K562 (cell line): ENCODE results near the gene NENF. TPM values are rescaled to one million over a fixed set of nuclear protein-coding genes. Genes with fewer than 3 reads are reported as not detected.

Experiments
- ADNP ChIP-seq: fragments of 200-800 bp; sonication (Bioruptor generic); IDR thresholded peaks from 2 replicates; pipeline ENCODE4 v1.6.1; 2016; ENCODE audit warnings: missing genetic modification characterization, missing compliant biosample characterization
- BCOR ChIP-seq: fragments of 450-650 bp; IDR thresholded peaks from 2 replicates; pipeline ENCODE4 v1.6.1; 2016
- CBFB ChIP-seq: sonication (generic); formaldehyde crosslinking; IDR thresholded peaks from 2 replicates; pipeline ENCODE4 v1.4.0; 2020; ENCODE audit warnings: mild to moderate bottlenecking, missing genetic modification reagents
- GABPA ChIP-seq: fragments of 200-800 bp; sonication (Bioruptor generic); conservative IDR thresholded peaks from 2 replicates; pipeline ENCODE4 v1.6.1; 2016; ENCODE audit warnings: low read depth, missing genetic modification characterization, missing compliant biosample characterization
- HDAC2 ChIP-seq: fragments of 450-650 bp; IDR thresholded peaks from 2 replicates; pipeline ENCODE4 v1.6.1; 2016; ENCODE audit warnings: mild to moderate bottlenecking
- NFIC ChIP-seq: fragments of 450-650 bp; IDR thresholded peaks from 2 replicates; pipeline ENCODE4 v1.6.1; 2017; ENCODE audit warnings: mild to moderate bottlenecking, inconsistent platforms
- POLR3A ChIP-seq: IDR thresholded peaks from 2 replicates; pipeline ENCODE4 v1.6.1; 2011; ENCODE audit warnings: borderline replicate concordance, mild to moderate bottlenecking, moderate library complexity; ENCODE audit not compliant: insufficient read length, insufficient read depth; ENCODE audit errors: extremely low read depth
- RBM25 ChIP-seq: fragments of 200-400 bp; formaldehyde crosslinking; IDR thresholded peaks from 2 replicates; pipeline ENCODE4 v1.6.1; 2018; ENCODE audit warnings: low read length, low read depth, moderate library complexity; ENCODE audit not compliant: severe bottlenecking
- SAFB ChIP-seq: fragments of 200-400 bp; formaldehyde crosslinking; IDR thresholded peaks from 2 replicates; pipeline ENCODE4 v1.6.1; 2017; ENCODE audit warnings: low read depth, low read length, borderline replicate concordance
- SETDB1 ChIP-seq: IDR thresholded peaks from one replicate; pipeline ENCODE4 v1.6.1; 2012; ENCODE audit warnings: low read length, control low read depth, inconsistent platforms
- TARDBP ChIP-seq: fragments of 450-650 bp; IDR thresholded peaks from 2 replicates; pipeline ENCODE4 v1.6.1; 2016
- ZBED1 ChIP-seq: IDR thresholded peaks from 2 replicates; pipeline ENCODE4 v1.6.1; 2014
- ZNF436 ChIP-seq: fragments of 250-450, 450-650 bp; sonication (Bioruptor Pico); formaldehyde crosslinking; IDR thresholded peaks from 2 replicates; pipeline ENCODE4 v1.7.0; 2020; ENCODE audit warnings: mild to moderate bottlenecking
- polyA plus RNA-seq, 8 experiments: library from polyadenylated mRNA; depleted of rRNA in 4 of 8; stranded (reverse) in 5 of 8; unstranded in 3 of 8; fragments of >200 nt; fragmentation: Nextera tagmentation in 2 of 8; fragmentation: Illumina TruSeq in 1 of 8; extraction: Ambion mirVana in 2 of 8; extraction: Trizol in 1 of 8; gene quantifications; 2 replicates each; pipeline versions ENCODE4 v1.2.1 to v1.2.3, GENCODE V29; 2011 to 2014; ENCODE audit warnings: inconsistent platforms in 1 of 8, missing spikeins in 1 of 8
- total RNA-seq, 7 experiments: library from RNA; depleted of rRNA in 6 of 7; stranded (reverse); fragments of >200 nt in 6 of 7; fragmentation: Illumina TruSeq in 2 of 7; extraction: Trizol in 2 of 7; gene quantifications; 2 replicates each; pipeline versions ENCODE4 v1.2.1 to v1.2.3, GENCODE V29; 2011 to 2021; ENCODE audit warnings: low replicate concordance in 1 of 7
- TF ChIP-seq, protein P1 (sequence below): IDR thresholded peaks from 3 replicates; pipeline ENCODE4 v1.6.1; 2011; ENCODE audit warnings: borderline replicate concordance, mild to moderate bottlenecking; ENCODE audit not compliant: insufficient read length, insufficient read depth
- TF ChIP-seq, protein P2 (sequence below): sonication (generic); formaldehyde crosslinking; IDR thresholded peaks from 2 replicates; pipeline ENCODE4 v1.8.0; 2022; ENCODE audit warnings: missing genetic modification reagents, mild to moderate bottlenecking, moderate library complexity, borderline replicate concordance
- TF ChIP-seq, protein P3 (sequence below): fragments of 250-450 bp; sonication (Bioruptor Pico); IDR thresholded peaks from 2 replicates; pipeline ENCODE4 v1.9.0; 2021; ENCODE audit warnings: mild to moderate bottlenecking
- TF ChIP-seq, protein P4 (sequence below), 2 experiments: fragments of 450-650 bp; IDR thresholded peaks; 2 replicates each; pipeline ENCODE4 v1.6.1; 2018; ENCODE audit warnings: mild to moderate bottlenecking in 2 of 2, low read depth in 1 of 2; ENCODE audit not compliant: partially characterized antibody in 2 of 2
- TF ChIP-seq, protein P5 (sequence below): fragments of 450-650 bp; IDR thresholded peaks from 2 replicates; pipeline ENCODE4 v1.6.1; 2017; ENCODE audit warnings: mild to moderate bottlenecking, moderate library complexity
- TF ChIP-seq, protein P6 (sequence below): fragments of 250-450 bp; sonication (Bioruptor Pico); IDR thresholded peaks from 2 replicates; pipeline ENCODE4 v1.5.0; 2022; ENCODE audit warnings: mild to moderate bottlenecking

The NENF gene
- total and polyA plus RNA-seq, 9 of the 15 experiments (the other 6 are each of a cell fraction or from before 2014, with no cell fraction given), result 6.1 to 100 (median 72.8) TPM

DNA sequence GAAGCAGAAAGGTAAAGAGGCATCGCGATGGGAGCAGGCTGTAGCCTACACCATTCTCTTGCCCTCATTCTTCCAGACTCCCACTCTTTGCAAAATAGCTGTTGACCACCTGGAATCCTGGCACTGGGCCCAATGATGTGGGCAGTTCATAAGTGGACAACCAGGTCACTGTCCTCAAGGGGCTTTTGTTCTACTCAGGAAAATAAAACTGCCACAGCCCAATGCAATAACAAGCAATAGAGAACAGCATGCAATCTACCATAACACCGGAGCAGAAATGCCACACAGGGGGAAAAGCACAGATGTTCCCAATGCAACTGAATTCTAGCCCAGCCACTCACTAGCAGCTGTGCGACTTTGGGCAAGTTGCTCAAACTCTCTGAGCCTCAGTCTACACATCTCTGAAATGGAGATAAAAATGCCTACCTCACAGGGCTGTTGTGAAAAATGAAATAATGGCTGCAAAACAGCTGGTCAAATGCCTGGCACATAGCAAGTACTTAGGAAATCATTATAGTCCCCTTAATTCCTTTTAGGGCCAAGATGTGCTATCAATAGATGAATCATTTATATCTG, 56.7 kb downstream of the NENF start (continued):
- TF ChIP-seq CBFB (no peak), GABPA (tag) (no peak), POLR3A (no peak), ADNP (tag) (peak; percentile 47; the same call in 1 of the 2 replicates), SETDB1 (no peak), ZNF436 (CRISPR knock-in tag) (no peak), BCOR (peak; percentile 77; the same call in 1 of the 2 replicates), SAFB (no peak), TARDBP (no peak), ZBED1 (no peak), NFIC (0 out of 2 replicates have a peak, but pooled peaks have one; percentile 30), HDAC2 (peak; percentile 49; the same call in 1 of the 2 replicates), RBM25 (peak; percentile 88)
- TF ChIP-seq, protein P1, sequence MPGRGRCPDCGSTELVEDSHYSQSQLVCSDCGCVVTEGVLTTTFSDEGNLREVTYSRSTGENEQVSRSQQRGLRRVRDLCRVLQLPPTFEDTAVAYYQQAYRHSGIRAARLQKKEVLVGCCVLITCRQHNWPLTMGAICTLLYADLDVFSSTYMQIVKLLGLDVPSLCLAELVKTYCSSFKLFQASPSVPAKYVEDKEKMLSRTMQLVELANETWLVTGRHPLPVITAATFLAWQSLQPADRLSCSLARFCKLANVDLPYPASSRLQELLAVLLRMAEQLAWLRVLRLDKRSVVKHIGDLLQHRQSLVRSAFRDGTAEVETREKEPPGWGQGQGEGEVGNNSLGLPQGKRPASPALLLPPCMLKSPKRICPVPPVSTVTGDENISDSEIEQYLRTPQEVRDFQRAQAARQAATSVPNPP, result no peak
- TF ChIP-seq, protein P2, sequence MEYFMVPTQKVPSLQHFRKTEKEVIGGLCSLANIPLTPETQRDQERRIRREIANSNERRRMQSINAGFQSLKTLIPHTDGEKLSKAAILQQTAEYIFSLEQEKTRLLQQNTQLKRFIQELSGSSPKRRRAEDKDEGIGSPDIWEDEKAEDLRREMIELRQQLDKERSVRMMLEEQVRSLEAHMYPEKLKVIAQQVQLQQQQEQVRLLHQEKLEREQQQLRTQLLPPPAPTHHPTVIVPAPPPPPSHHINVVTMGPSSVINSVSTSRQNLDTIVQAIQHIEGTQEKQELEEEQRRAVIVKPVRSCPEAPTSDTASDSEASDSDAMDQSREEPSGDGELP, result no peak
- TF ChIP-seq, protein P3, sequence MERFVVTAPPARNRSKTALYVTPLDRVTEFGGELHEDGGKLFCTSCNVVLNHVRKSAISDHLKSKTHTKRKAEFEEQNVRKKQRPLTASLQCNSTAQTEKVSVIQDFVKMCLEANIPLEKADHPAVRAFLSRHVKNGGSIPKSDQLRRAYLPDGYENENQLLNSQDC, result no peak
- TF ChIP-seq, protein P4, sequence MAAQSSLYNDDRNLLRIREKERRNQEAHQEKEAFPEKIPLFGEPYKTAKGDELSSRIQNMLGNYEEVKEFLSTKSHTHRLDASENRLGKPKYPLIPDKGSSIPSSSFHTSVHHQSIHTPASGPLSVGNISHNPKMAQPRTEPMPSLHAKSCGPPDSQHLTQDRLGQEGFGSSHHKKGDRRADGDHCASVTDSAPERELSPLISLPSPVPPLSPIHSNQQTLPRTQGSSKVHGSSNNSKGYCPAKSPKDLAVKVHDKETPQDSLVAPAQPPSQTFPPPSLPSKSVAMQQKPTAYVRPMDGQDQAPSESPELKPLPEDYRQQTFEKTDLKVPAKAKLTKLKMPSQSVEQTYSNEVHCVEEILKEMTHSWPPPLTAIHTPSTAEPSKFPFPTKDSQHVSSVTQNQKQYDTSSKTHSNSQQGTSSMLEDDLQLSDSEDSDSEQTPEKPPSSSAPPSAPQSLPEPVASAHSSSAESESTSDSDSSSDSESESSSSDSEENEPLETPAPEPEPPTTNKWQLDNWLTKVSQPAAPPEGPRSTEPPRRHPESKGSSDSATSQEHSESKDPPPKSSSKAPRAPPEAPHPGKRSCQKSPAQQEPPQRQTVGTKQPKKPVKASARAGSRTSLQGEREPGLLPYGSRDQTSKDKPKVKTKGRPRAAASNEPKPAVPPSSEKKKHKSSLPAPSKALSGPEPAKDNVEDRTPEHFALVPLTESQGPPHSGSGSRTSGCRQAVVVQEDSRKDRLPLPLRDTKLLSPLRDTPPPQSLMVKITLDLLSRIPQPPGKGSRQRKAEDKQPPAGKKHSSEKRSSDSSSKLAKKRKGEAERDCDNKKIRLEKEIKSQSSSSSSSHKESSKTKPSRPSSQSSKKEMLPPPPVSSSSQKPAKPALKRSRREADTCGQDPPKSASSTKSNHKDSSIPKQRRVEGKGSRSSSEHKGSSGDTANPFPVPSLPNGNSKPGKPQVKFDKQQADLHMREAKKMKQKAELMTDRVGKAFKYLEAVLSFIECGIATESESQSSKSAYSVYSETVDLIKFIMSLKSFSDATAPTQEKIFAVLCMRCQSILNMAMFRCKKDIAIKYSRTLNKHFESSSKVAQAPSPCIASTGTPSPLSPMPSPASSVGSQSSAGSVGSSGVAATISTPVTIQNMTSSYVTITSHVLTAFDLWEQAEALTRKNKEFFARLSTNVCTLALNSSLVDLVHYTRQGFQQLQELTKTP (IDR thresholded peaks at IDR 0.05; ENCODE audit: low read depth in 1 of 2, partially characterized antibody in 2 of 2), result no peak
- TF ChIP-seq, protein P5, sequence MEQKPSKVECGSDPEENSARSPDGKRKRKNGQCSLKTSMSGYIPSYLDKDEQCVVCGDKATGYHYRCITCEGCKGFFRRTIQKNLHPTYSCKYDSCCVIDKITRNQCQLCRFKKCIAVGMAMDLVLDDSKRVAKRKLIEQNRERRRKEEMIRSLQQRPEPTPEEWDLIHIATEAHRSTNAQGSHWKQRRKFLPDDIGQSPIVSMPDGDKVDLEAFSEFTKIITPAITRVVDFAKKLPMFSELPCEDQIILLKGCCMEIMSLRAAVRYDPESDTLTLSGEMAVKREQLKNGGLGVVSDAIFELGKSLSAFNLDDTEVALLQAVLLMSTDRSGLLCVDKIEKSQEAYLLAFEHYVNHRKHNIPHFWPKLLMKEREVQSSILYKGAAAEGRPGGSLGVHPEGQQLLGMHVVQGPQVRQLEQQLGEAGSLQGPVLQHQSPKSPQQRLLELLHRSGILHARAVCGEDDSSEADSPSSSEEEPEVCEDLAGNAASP, result no peak
- TF ChIP-seq, protein P6, sequence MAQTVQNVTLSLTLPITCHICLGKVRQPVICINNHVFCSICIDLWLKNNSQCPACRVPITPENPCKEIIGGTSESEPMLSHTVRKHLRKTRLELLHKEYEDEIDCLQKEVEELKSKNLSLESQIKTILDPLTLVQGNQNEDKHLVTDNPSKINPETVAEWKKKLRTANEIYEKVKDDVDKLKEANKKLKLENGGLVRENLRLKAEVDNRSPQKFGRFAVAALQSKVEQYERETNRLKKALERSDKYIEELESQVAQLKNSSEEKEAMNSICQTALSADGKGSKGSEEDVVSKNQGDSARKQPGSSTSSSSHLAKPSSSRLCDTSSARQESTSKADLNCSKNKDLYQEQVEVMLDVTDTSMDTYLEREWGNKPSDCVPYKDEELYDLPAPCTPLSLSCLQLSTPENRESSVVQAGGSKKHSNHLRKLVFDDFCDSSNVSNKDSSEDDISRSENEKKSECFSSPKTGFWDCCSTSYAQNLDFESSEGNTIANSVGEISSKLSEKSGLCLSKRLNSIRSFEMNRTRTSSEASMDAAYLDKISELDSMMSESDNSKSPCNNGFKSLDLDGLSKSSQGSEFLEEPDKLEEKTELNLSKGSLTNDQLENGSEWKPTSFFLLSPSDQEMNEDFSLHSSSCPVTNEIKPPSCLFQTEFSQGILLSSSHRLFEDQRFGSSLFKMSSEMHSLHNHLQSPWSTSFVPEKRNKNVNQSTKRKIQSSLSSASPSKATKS (CRISPR knock-in tag), result no peak
